ENCODE results near the gene RAD51D.

The RAD51D gene

GRCh38 chr17:35086931-35087573, 32.6 kb downstream of the RAD51D start:
- Histone ChIP-seq H3F3A (ENCODE audit: insufficient read depth, low read length) (peaks cover 14% of the 10 kb centered on the region), H3K79me2 (ENCODE audit: low read length) (peaks cover 62% of the 10 kb centered on the region), H3K27me3 (replicated peaks; ENCODE audit: insufficient read depth, low read length) (no peaks in the 10 kb centered on the region), H3K4me3 (ENCODE audit: low read length) (peak overlapping the region; percentile 74), H3K4me2 (ENCODE audit: low read depth, low read length) (peak overlapping the region; percentile 75), H3K27ac (ENCODE audit: low read length) (no peak overlapping the region), H3K9me2 (replicated peaks; ENCODE audit: insufficient read depth, low read length) (no peaks in the 10 kb centered on the region), H4K20me1 (ENCODE audit: insufficient read depth, low read length) (no peaks in the 10 kb centered on the region), H2AFZ (ENCODE audit: low read length) (no peak overlapping the region), H3K4me1 (ENCODE audit: low read length) (peaks cover 28% of the 10 kb centered on the region), H3K36me3 (replicated peaks; ENCODE audit: insufficient read depth, low read length) (no peaks in the 10 kb centered on the region), H3K9ac (ENCODE audit: low read length) (peak overlapping the region; percentile 75; the same call in 1 of the 2 replicates), H3K9me3 (replicated peaks; ENCODE audit: insufficient read depth, low read length) (no peaks in the 10 kb centered on the region)
- TF ChIP-seq EZH2 (optimal IDR thresholded peaks at IDR 0.05; ENCODE audit: low read depth, low read length) = no peak
- TF ChIP-seq CTCF (IDR thresholded peaks at IDR 0.05; ENCODE audit: low read length) = no peak
- no peak for TF ChIP-seq EZH2phosphoT487 (IDR thresholded peaks at IDR 0.05; ENCODE audit: low read length)
- DNase-seq = no peak

GRCh38 chr17:35086164-35086563, 33.5 kb downstream of the RAD51D start:
- no peak overlapping the region for H3K9ac ChIP-seq (ENCODE audit: low read length)
- H3K9me3 ChIP-seq (replicated peaks; ENCODE audit: insufficient read depth, low read length) = no peaks in the 10 kb centered on the region
- H3K27me3 ChIP-seq (replicated peaks; ENCODE audit: insufficient read depth, low read length) = no peaks in the 10 kb centered on the region
- H3K36me3 ChIP-seq (replicated peaks; ENCODE audit: insufficient read depth, low read length) = no peaks in the 10 kb centered on the region
- no peak for DNase-seq
- H2AFZ ChIP-seq (ENCODE audit: low read length) = no peak overlapping the region
- TF ChIP-seq EZH2 (optimal IDR thresholded peaks at IDR 0.05; ENCODE audit: low read depth, low read length) (no peak), CTCF (IDR thresholded peaks at IDR 0.05; ENCODE audit: low read length) (no peak), EZH2phosphoT487 (IDR thresholded peaks at IDR 0.05; ENCODE audit: low read length) (no peak)
- H4K20me1 ChIP-seq (ENCODE audit: insufficient read depth, low read length) = no peaks in the 10 kb centered on the region
- no peak overlapping the region for H3K4me2 ChIP-seq (ENCODE audit: low read depth, low read length)
- peaks cover 68% of the 10 kb centered on the region for H3K79me2 ChIP-seq (ENCODE audit: low read length)
- H3K9me2 ChIP-seq (replicated peaks; ENCODE audit: insufficient read depth, low read length) = no peaks in the 10 kb centered on the region
- no peak overlapping the region for H3K27ac ChIP-seq (ENCODE audit: low read length)
- H3K4me3 ChIP-seq (ENCODE audit: low read length) = no peak overlapping the region
- H3K4me1 ChIP-seq (ENCODE audit: low read length) = peaks cover 37% of the 10 kb centered on the region
- peaks cover 19% of the 10 kb centered on the region for H3F3A ChIP-seq (ENCODE audit: insufficient read depth, low read length)

GRCh38 chr17:35084987-35085386, 34.7 kb downstream of the RAD51D start:
- Histone ChIP-seq H3K9me3 (replicated peaks; ENCODE audit: insufficient read depth, low read length) (no peaks in the 10 kb centered on the region), H3K4me1 (ENCODE audit: low read length) (peaks cover 48% of the 10 kb centered on the region), H3K4me2 (ENCODE audit: low read depth, low read length) (no peak overlapping the region), H2AFZ (ENCODE audit: low read length) (no peak overlapping the region), H3K9me2 (replicated peaks; ENCODE audit: insufficient read depth, low read length) (no peaks in the 10 kb centered on the region), H3K27ac (ENCODE audit: low read length) (no peak overlapping the region), H3K79me2 (ENCODE audit: low read length) (peaks cover 79% of the 10 kb centered on the region), H3K9ac (ENCODE audit: low read length) (no peak overlapping the region), H3K36me3 (replicated peaks; ENCODE audit: insufficient read depth, low read length) (no peaks in the 10 kb centered on the region), H4K20me1 (ENCODE audit: insufficient read depth, low read length) (no peaks in the 10 kb centered on the region), H3F3A (ENCODE audit: insufficient read depth, low read length) (peaks cover 28% of the 10 kb centered on the region), H3K4me3 (ENCODE audit: low read length) (no peak overlapping the region), H3K27me3 (replicated peaks; ENCODE audit: insufficient read depth, low read length) (no peaks in the 10 kb centered on the region)
- no peak for DNase-seq
- TF ChIP-seq EZH2phosphoT487 (IDR thresholded peaks at IDR 0.05; ENCODE audit: low read length) = no peak
- no peak for TF ChIP-seq CTCF (IDR thresholded peaks at IDR 0.05; ENCODE audit: low read length)
- no peak for TF ChIP-seq EZH2 (optimal IDR thresholded peaks at IDR 0.05; ENCODE audit: low read depth, low read length)

Measured in MM.1S (cell line).